Measurements from ENCODE around the gene CPZ. TPM values are rescaled to one million over a fixed set of nuclear protein-coding genes. Genes with fewer than 3 reads are reported as not detected.
"Not testable (repeated sequence)": the region's sequence is repeated elsewhere in the genome, so short reads cannot be mapped to it uniquely, and the experiment has no call there.

CPZ gene
- total RNA-seq, 1 donor from 2014 or later = 22.5 TPM

DNA sequence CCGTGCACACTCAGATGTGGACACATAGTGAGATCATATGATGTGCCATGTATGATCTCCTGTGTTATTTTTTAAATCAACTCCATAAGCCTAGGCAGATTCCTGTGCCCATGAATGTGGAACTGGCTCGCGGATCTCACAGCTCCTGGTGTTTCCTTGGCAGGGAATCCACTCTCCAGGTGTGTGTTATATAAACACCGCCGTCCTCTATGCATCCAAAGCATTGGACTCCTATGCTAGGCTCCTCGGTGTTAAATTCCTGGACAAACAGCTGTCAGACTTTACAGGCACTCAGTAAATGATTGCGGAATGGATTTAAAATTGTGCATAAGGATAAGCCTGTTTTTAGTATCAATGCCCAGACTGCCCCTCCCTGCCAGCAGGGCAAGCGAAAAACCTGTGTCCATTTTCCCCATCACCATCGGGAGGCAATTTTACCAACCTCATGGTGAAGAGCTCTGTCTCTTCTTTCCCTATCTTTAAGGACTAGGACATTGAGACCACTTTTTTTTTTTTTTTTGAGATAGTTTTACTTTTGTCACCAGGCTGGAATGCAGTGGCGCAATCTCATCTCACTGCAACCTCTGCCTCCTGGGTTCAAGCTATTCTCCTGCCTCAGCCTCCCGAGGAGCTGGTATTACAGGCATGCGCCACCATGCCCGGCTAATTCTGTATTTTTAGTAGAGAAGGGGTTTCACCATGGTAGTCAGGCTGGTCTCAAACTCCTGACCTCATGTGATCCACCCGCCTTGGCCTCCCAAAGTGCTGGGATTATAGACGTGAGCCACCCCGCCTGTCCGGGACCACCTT is 36.0 kb upstream of the CPZ start:
- no peak for DNase-seq (ENCODE audit: low read depth)

DNA sequence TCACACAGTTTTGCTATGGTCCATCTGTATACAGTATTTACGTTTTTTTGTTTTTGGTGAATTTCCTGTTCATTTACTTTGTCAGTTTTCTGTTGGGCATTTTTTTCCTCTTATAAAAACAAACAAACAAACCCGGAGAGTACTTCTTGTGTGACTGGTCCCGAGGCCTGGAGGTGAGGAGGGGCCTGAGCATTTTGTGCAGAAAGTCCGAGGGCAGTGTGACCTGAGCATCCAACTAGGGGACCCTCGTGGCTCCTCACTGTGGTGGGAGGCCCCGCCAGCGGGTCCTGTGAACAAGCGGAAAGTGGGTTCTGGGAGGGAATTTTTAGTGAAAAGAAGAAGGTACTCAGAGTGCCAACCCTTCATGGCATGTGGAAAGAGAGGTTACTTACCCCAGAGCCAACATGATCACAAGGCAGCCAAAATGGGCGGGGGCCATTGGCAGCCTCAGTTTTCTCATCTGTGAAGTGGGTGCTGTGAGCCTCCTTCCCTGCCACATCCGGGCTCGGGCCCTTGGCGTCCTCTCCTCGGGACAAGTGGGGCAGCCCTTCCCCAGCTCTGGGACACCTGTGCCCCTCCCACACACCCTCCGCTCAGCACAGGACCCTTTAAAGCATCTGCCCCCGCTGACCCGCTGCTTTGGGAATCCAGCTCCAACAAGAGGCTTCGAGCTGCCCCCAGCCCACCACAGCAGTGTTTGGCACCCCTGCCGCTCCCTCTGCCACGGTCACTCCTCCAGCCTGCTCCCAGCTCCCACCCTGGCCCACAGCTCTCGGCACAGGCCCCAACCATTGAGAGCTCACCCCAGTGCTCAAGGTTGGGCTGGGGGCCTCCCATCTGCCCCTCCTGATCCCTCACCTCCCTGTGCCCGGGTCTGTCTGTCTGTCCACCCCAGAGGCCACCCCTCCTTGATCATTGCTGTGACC is 35.2 kb upstream of the CPZ start:
- DNase-seq (ENCODE audit: low read depth) = no peak

DNA sequence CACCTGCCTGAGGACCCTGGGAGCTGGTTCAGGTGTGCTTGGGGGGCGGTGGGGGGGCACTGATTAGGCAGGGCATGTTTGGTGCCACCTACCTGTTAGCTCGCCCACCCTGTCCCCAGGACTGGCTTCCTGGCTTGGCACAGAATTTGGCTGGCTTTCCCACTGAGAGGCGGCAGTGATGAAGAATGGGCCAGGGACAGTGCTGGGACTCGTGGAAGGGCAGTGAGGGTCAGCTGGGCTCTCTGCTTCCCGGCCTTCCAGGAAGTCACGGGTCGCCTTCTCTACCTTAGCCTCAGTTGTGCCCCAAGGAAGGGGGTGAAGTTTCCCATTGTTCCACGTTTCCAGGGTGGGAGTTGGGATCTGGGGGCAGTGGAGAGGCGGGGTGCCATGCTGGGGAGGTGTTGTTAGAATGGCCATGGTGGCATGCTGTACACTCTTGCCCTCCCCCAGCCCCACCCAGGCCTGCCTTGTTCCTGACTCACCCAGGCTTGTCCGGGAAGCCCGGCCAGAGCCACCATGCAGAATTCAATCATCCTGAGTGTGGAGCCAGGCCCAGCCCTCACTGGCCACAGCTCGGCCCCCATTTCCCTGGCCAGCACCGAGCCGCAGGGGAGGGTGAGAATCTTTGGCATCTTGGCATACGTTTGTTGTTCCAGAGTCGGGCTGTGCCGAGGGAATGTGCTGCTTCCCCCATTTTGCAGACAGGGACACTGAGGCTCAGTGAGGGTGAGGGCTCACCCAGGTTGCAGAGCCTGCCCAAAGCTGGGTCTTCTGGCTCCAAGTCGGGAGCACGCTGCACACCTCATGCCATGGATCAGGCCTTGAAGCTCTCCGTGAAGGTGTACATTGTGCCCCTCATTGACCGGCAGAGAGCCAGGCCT is 34.2 kb upstream of the CPZ start:
- DNase-seq (ENCODE audit: low read depth) = peak; percentile 80

DNA sequence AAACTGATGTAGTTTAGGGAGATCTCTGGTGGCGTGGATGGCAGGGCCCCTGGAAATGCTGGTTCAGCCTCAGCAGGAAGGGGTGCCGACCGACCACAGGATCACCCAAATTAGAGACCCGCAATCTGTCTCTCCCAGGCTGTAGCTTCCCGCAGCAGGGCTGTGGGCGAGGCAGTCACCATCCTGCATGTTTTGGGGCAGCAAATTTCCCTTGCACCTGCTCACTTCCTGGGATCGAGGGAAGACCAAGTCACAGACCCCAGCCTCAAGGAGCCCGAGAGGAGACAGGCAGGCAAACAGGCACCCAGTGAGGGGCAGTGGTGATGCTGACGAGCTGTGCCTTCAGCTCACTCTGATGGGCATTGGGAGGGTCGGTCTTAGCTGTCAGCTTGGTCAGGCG is 33.6 kb upstream of the CPZ start:
- DNase-seq (ENCODE audit: low read depth) = no peak

DNA sequence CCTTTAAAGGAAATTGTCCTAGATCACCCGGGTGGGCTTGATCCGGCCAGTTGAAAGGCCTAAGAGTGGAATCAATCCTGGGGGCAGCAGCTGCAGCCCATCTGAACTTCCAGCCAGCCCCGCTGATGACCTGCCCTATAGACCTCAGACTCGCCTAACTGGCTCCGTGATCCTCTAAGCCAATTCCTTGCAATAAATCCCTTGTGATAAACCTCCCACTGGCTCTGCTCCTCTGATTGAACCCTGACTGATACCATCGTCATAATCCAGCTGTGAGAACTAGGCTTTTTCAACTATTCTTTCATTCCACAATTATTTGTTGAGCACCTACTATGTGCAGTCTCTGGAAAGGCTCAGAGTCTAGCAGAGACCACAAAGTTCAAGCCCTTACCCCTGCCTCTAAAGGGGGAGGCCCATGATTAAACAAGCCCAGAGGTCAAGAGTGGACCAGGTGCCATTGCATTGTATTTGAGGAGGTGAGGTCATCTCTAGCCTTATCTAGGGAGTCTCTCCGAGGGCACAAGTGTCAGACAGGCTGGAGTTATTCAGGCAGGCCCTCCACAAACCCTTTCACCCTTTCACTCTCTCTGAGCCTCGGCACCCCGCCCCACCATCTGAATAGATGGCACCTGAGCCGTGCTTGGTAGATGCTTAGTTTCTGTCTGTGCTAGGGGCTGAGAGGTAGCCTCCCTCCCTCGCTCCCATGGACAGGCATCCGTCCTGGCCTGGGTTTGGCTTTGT is 32.9 kb upstream of the CPZ start:
- no peak for DNase-seq (ENCODE audit: low read depth)

DNA sequence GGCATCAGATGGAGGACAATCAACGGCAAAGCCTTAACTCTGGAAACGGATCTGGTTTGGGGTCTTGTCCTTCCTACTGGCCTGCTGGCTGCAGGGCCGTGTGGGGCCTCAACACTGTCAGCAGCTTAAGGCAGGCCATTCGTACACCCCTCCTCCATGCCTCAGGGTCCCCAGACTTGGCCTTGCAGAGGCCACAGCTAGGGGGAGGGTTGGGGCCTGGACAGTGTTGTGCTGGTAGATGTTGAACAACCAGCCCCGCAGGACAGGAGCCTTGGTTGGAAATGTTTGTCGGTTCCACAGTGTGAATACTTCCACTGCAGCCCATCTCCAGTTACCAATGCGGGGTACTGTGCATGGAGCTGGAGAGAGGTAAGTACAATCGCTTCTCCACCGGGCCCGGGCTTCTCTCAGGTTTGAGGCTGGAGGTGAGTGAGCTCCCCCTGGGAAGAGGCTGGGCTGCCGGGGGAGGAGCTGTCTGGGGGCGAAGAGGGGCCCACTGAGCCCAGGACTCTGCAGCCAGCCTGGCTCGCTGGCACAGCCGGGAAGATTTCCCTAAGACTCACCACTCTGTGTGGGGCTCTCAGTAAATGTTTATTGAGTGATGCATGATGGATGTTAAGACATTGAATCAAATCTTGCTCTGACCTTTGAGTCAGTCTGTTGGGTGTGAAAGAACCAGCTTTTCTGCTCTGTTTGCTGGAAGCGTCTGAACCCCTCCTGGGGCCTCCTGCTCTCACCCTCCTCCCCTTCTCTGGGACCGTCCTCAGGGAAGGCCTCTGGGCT is 32.1 kb upstream of the CPZ start:
- no peak for DNase-seq (ENCODE audit: low read depth)

DNA sequence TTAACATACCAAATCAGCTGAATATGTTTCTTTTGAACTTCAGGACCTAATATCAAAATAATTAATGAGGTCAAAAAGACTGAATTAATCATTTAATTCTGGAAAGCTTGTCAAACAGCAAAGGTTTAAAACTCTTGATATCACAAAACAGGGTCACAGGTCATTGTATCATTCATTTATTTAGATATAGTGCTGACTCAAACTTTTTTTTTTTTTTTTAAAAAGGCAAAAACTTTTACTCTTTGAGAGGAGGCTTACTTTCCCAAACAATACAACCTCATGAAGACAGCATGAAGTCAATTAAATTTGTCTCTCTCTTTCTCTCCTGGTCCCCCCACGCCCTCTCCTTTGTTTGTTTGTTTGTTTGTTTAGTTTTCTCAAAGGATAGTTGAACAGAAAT is 28.0 kb upstream of the CPZ start:
- DNase-seq (ENCODE audit: low read depth) = no peak

DNA sequence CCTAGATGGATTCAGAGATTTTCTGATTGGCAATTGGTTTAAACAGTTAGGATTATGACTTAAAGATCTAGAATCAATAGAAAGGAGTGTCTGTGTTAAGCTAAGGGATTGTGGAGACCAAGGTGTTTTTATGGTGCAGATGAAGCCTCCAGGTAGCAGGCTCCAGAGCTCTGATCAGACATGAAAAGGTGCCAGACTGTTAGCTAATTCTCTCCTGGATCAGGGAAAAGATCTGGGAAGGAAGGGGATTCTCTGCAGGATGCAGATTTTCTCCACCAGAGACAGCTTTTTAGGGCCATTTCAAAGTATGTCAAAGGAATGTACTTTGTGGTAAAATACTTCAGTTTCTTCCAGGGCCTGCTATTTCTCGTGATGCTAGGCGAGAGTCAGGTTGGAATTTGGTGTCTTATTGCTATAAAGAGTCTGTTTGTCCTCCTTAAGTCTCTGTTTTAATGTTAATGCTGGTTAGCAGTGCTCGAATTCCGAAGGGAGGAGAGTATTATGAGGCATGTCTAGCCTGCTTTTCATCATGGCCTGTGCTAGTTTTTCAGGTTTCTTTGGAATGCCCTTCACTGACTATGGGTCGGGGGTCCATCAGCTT is 24.4 kb upstream of the CPZ start:
- DNase-seq (ENCODE audit: low read depth) = no peak

DNA sequence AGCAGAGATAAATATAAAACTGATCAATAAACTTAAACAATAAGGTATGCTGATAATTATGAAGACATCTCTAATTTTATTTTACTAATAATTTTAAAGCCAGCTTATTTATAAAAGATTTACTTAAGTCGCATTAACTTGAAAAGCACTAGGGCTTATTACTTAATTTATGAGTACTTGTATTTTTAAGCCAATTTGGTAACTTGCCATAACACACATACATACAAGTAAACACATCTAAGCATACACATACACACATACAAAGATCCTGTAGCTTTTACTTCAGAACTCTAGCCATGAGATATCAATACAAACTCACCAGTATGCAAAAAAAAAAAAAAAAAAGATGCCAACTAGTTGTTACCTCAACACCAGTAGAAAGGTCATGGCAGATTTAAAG is 22.4 kb upstream of the CPZ start:
- no peak for DNase-seq (ENCODE audit: low read depth)

DNA sequence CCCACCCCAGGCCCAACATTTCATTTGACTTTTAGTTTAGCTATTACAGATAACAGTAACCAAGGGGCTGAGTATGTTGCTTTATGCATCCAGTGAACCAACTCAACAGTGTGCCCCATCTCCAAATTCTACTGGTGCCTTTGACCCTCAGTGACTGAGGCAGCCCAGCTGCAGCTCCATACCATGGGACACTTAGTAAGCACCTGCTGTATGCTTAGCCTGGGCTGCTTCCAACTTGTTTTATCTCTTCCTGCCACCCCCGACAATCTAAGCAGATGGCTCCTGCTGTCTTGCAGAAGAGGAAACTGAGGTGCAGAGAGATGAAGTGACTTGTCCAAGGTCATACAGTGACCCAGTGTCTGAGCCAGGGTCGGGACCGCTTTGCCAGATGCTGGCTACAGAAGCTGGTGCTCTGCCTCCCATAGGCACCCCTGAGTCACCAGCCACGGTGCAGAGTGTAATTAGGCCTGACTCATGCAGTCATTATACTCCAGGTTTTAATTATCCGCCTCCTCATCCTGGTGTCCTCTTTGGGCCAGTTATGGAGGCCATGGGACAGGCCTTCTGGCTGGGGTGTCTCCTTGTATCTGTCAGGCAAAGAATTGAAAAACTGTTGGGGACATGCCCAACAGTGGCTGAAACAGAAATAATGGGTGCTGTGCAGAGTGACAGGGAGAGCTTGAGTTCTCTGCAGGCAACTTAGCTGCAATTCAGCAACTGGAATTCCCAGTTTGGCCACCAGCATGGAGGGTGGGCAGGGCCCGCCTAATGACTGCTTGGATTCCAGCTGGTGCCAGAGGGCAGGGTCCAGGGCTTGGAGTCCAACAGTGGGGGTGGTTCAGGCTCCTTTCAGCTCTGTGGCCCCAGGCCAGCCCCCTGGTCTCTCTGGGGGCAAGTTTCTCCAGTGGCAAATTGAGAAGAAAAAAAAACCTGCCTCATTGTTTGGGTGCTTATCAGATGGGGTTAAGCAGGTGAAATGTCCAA is 20.6 kb upstream of the CPZ start:
- no peak for DNase-seq (ENCODE audit: low read depth)

DNA sequence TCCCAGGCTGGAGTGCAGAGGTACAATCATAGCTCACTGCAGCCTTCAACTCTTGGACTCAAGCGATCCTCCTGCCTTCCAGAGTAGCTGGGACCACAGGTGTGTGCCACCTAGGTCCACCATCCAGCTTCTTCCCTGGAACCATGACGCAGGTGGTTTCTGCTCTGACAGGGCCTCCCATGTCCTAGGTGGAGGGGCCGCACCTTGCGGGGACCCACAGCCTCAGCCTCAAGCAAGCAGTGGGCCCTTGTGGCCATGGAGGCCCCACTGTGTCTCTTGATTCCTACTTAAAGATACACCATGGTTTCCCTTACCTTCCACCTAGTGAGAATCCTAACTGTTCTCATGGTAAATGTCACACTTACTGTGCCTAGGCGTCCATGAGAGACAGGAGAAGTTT is 19.3 kb upstream of the CPZ start:
- DNase-seq (ENCODE audit: low read depth) = no peak

DNA sequence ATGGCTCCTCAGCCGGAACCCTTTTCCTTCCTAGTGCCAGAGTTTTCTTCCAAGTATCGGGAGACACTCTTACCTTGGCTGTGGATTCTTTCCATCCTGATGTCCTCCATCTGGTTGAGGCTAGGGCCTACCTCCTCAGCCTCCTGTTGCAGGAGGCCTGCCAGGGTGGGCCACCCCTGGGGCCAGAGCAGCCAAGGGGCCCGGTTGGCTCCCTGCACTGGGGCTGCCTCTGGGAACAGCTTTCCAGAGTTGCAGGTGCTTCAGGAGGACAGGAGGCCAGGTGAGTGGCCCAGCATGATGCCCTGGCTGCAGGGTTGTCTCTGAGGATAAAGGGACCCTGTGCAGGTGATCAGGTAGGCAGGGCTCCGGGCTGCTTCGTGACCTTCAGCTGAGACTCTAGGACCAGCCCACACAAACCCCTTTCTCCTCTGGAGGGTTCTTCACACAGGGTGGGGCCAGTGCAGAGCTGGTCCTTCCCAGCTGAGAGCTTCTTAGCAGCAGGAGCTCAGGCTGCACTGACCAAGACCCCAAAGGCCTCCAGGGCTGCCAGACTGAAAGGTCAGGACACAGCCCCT is 17.7 kb upstream of the CPZ start:
- DNase-seq (ENCODE audit: low read depth) = no peak

DNA sequence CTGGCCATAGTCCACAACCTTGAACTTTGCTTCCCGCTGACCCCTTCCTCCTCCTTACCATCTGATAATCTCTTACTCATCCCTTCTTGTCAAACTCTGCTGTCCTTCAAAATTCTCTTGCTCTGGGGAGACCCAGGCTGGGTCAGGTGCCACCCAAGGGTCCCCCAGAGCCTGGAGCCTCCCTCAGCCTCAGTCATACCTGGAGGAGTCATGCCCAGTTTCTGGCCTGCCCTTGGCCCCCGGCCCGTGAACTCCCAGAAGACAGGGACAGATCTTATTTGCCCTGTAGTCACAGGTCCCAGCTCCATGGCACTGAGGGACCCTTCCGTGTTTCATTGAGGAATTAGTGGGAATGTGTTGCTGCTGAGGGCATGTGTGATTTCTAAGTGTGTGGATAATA is 17.1 kb upstream of the CPZ start:
- no peak for DNase-seq (ENCODE audit: low read depth)

DNA sequence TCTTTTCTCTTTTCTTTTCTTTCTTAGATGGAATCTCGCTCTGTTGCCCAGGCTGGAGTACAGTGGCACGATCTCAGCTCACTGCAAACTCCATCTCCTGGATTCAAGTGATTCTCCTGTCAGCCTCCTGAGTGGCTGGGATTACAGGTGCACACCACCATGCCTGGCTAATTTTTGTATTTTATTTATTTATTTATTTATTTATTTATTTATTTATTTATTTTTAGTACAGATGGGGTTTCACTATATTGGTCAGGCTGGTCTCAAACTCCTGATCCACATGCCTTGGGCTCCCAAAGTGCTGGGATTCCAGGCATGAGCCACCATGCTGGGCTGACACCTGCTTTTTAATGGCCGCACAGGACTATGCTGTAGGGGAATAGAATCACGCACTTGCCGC is 16.0 kb upstream of the CPZ start:
- not testable (repeated sequence) for DNase-seq (ENCODE audit: low read depth)

DNA sequence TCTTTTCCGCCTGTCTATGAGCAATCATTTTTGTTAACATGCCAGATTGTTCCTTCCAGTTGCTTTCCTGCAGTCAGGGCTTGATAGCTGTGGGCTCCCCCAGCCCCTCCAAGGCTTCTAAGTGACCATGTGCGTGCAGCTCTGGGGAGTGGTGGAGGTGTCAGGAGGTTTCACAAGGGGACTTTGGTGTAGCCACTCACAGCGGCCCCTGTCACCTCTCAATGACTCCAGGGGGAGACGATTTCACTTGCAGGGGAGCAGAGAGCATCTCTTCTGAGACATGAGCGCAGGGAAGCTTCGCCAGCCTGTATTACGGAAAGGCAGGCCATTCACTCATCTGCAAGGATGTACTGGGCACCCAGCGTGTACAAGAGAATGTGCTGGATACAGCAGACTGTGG is 15.5 kb upstream of the CPZ start:
- DNase-seq (ENCODE audit: low read depth) = no peak

DNA sequence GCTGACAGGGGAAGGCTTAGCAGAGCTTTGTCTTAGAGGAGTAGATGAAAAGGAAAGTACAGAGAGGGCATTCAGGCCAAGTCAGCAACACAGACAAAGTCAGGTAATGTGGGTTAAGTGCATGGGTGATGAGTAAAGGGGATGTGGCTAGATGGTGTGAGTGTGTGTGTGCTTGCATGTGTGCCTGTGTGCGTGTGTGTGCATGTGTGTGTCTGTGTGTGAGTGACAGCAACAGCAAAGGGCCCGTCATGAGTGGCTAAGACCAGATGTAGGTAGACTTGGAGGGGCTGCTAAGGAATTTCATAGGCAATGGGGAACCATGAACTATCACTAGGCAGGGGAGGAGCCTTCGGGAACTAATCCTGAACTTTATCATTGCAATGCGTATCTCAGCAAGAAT is 14.6 kb upstream of the CPZ start:
- no peak for DNase-seq (ENCODE audit: low read depth)

DNA sequence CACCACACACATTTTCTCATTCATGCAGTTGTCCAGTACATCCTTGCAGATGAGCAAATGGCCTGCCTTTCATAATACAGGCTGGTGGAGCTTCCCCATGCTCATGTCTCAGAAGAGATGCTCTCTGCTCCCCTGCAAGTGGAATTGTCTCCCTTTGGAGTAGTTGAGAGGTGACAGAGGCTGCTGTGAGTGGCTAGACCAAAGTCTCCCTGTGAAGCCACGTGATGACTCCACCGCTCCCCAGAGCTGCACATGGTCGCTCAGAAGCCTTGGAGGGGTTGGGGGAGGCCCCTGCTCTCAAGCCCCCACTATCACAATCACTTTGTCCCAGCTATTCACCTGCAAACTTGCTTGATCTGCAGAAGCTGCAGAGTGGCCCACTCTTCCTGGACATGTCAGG is 13.8 kb upstream of the CPZ start:
- DNase-seq (ENCODE audit: low read depth) = no peak

Data from myocyte (in vitro differentiated cells).